ENCODE data around the gene LIPG. TPM values are rescaled to one million over a fixed set of nuclear protein-coding genes. Genes with fewer than 3 reads are reported as not detected.

LIPG gene
- total RNA-seq, 4 donors from 2014 or later, result 230 to 981 (median 515) TPM

DNA sequence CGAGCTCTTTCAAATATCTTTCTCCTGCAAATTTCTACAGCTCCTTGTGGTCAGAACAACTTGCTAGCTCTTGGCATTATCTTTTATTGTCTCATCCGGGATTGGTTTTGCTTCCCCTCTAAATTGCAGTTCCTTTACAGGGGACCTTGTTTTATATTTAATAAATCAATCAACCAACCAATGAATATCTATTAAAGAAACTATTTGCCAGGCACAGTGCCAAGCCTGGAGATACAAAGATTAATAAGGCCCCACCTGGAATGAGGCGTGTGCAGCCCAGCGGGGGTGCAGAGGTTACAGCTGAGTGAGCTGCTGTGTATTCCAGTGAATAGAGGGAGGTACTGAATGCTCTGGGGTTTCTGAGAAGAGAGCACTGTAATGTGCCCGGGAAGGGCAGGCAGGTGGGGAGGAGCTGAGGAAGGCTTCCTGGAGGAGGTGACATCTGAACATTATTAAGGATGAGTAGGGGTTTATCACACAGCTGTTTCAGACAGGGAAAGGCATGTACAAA lies 51.8 kb downstream of the LIPG start:
- intact Hi-C loops (cut with DNase I), result no loop called here
- TF ChIP-seq, protein P1, sequence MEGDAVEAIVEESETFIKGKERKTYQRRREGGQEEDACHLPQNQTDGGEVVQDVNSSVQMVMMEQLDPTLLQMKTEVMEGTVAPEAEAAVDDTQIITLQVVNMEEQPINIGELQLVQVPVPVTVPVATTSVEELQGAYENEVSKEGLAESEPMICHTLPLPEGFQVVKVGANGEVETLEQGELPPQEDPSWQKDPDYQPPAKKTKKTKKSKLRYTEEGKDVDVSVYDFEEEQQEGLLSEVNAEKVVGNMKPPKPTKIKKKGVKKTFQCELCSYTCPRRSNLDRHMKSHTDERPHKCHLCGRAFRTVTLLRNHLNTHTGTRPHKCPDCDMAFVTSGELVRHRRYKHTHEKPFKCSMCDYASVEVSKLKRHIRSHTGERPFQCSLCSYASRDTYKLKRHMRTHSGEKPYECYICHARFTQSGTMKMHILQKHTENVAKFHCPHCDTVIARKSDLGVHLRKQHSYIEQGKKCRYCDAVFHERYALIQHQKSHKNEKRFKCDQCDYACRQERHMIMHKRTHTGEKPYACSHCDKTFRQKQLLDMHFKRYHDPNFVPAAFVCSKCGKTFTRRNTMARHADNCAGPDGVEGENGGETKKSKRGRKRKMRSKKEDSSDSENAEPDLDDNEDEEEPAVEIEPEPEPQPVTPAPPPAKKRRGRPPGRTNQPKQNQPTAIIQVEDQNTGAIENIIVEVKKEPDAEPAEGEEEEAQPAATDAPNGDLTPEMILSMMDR (IDR thresholded peaks at IDR 0.05), result no peak
- no peak for TF ChIP-seq POLR2A (IDR thresholded peaks at IDR 0.05)
- peaks cover 36 to 43% of the 10 kb centered on the region in 2 donors for H3K4me1 ChIP-seq
- no peaks in the 10 kb centered on the region for H3K27me3 ChIP-seq
- peak overlapping the region; percentile 22 to 78 (median 71) for H3K27ac ChIP-seq
- DNase-seq, result no peak
- no peak overlapping the region for H3K4me3 ChIP-seq (replicated peaks in 1 of 3)
- no peaks in the 10 kb centered on the region for H3K9me3 ChIP-seq
- H3K36me3 ChIP-seq, result no peaks in the 10 kb centered on the region
- 28 to 38% methylated on average over 5 of the region's 5 CpGs for WGBS, 2 donors

GRCh38 chr18:49616618-49617328 lies 54.9 kb downstream of the LIPG start:
- intact Hi-C loops (cut with DNase I), result no loop called here
- 82 to 89% methylated on average over 6 of the region's 6 CpGs for WGBS, 2 donors
- Histone ChIP-seq H3K4me1 (peaks cover 47 to 62% of the 10 kb centered on the region in 2 donors), H3K4me3 (replicated peaks in 1 of 3) (no peak overlapping the region), H3K27ac (peak overlapping the region in 1 of 3 donors; percentile 41), H3K9me3 (no peaks in the 10 kb centered on the region), H3K36me3 (no peaks in the 10 kb centered on the region), H3K27me3 (no peaks in the 10 kb centered on the region)
- no peak for TF ChIP-seq POLR2A (IDR thresholded peaks at IDR 0.05)
- TF ChIP-seq, protein P1 (IDR thresholded peaks at IDR 0.05), result no peak
- no peak for DNase-seq

DNA sequence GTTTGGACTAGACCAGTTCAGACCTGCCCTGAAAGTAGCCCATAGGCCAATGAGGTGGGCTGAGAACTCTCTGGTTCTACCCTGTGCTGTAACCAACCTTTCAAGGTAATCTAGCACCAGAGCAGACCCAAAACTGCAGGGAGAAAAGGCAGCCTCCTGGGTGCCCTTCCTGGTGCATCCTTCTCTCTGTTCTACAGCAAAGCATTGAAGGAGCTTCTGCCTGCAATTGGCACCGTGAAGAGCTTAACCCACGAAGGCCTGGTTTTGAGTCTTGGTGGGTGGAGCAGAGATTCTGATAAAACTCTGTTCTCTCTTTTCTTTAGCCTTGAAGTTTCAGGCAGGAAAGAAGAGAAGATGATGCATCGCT lies 55.5 kb downstream of the LIPG start:
- WGBS, 2 donors, result 81 to 96% methylated on average over 3 of the region's 3 CpGs
- no peak for TF ChIP-seq POLR2A (IDR thresholded peaks at IDR 0.05)
- TF ChIP-seq, protein P1 (IDR thresholded peaks at IDR 0.05), result no peak
- no peak for DNase-seq

DNA sequence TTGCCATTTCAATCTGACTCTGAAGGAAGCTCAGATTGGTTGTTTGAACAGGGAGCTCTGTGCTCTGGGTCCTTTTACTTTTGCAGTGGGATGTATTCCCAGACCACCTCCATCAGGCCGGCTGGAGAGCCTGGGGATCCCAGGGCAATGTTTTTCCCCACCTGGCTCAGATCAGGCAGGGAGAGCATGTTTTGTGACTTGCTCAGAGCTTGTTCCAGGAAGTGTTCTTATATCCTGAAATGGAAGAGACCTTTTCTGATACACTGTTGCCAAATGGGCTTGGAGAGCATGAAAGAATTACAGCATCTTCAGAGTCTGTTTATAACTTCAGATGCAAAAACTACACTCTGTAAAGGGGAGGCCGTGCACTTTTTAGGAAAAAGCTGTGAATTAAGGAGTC lies 56.0 kb downstream of the LIPG start:
- Histone ChIP-seq H3K36me3 (no peaks in the 10 kb centered on the region), H3K27me3 (no peaks in the 10 kb centered on the region), H3K27ac (peak overlapping the region in 2 of 3 donors; percentile 11 to 41), H3K4me3 (replicated peaks in 1 of 3) (no peak overlapping the region), H3K9me3 (no peaks in the 10 kb centered on the region), H3K4me1 (peaks cover 47 to 59% of the 10 kb centered on the region in 2 donors)
- intact Hi-C loops (cut with DNase I), result no loop called here
- no peak for TF ChIP-seq POLR2A (IDR thresholded peaks at IDR 0.05)
- TF ChIP-seq, protein P1 (IDR thresholded peaks at IDR 0.05), result no peak
- DNase-seq, result no peak
- 63 to 65% methylated on average over 2 of the region's 2 CpGs for WGBS, 2 donors

More for the DNA sequence above, 55.5 kb downstream of the LIPG start:
- Histone ChIP-seq H3K4me1 (peaks cover 47 to 64% of the 10 kb centered on the region in 2 donors), H3K4me3 (replicated peaks in 1 of 3) (no peak overlapping the region), H3K9me3 (no peaks in the 10 kb centered on the region), H3K27ac (peak overlapping the region in 2 of 3 donors; percentile 11 to 41), H3K36me3 (no peaks in the 10 kb centered on the region), H3K27me3 (no peaks in the 10 kb centered on the region)
- intact Hi-C loops (cut with DNase I), result no loop called here
